Measurements from ENCODE around the gene SCLY. TPM values are rescaled to one million over a fixed set of nuclear protein-coding genes. Genes with fewer than 3 reads are reported as not detected.

Gene SCLY
- total and polyA plus RNA-seq, 2 of the 8 experiments (the other 6 are each of a cell fraction or from before 2014, with no cell fraction given): 79.0 to 79.5 TPM

- H3K23me2 ChIP-seq (ENCODE audit: low read depth, low read length): no peaks in the 10 kb centered on the region
- no peaks in the 10 kb centered on the region for H3K79me1 ChIP-seq (ENCODE audit: low read depth, low read length)
- no peaks in the 10 kb centered on the region for H3K9me3 ChIP-seq (ENCODE audit: insufficient read depth in 2 of 2, low read depth in 1 of 2, low read length in 1 of 2)
- peak overlapping the region; percentile 21; the same call in 1 of the 2 replicates for H2BK5ac ChIP-seq (ENCODE audit: low read depth, low read length)
- no peaks in the 10 kb centered on the region for H3K4me1 ChIP-seq (replicated peaks in 1 of 4; ENCODE audit: control insufficient read depth in 3 of 4, insufficient read depth in 4 of 4, low read length in 3 of 4)
- H2AFZ ChIP-seq (ENCODE audit: low read length): no peak overlapping the region
- peak overlapping the region; percentile 17; the same call in 1 of the 2 replicates for H2BK12ac ChIP-seq (ENCODE audit: low read depth, low read length)
- DNase-seq (ENCODE audit: low read depth in 1 of 2, low spot score in 2 of 2) (no peak), FAIRE-seq (no peak)
- H3K4me3 ChIP-seq (ENCODE audit: extremely low read depth in 1 of 4, insufficient read depth in 2 of 4, low read depth in 3 of 4, low read length in 4 of 4): no peak overlapping the region
- POLR2A ChIA-PET (ENCODE audit: partially characterized antibody): interaction anchor here (0.9 kb wide), 1 partner anchor 43 kb away, joined by 4 read pairs; no protein-coding TSS in a partner anchor
- H3K18ac ChIP-seq (ENCODE audit: extremely low read depth, low read length): no peak overlapping the region
- no peak overlapping the region for H2BK120ac ChIP-seq (replicated peaks; ENCODE audit: low read depth, low read length)
- WGBS, 2 experiments (ENCODE audit: extremely low coverage in 1 of 2, insufficient coverage in 1 of 2, insufficient read length in 1 of 2, insufficient replicate concordance in 2 of 2, low coverage in 1 of 2, low lambda C conversion rate in 2 of 2, missing lambda C conversion rate in 1 of 2): 93% methylated on average over 58 of the region's 60 CpGs; no CpG with 5 or more reads in 1 of the 2 experiments
- H4K20me1 ChIP-seq (replicated peaks in 1 of 2; ENCODE audit: control insufficient read depth in 1 of 2, insufficient read depth in 2 of 2, low read length in 2 of 2): no peaks in the 10 kb centered on the region
- H3K79me2 ChIP-seq (ENCODE audit: control insufficient read depth in 1 of 2, insufficient read depth in 2 of 2, low read length in 2 of 2): no peaks in the 10 kb centered on the region
- H2AK5ac ChIP-seq (ENCODE audit: low read depth, low read length): no peak overlapping the region
- no peak overlapping the region for H4K8ac ChIP-seq (ENCODE audit: extremely low read depth, insufficient read depth, low read length)
- no peaks in the 10 kb centered on the region for H3K27me3 ChIP-seq (replicated peaks in 1 of 4; ENCODE audit: control insufficient read depth in 3 of 4, extremely low read depth in 1 of 4, insufficient read depth in 3 of 4, low read length in 3 of 4)
- no peak overlapping the region; a peak in 1 of 7 replicates for H3K9ac ChIP-seq (replicated peaks in 1 of 4; ENCODE audit: extremely low read depth in 1 of 4, low read depth in 3 of 4, low read length in 3 of 4)
- no peak overlapping the region for H3K4me2 ChIP-seq (ENCODE audit: insufficient read depth in 1 of 2, low read depth in 2 of 2, low read length in 2 of 2)
- H3K23ac ChIP-seq (ENCODE audit: insufficient read length): no peak overlapping the region
- no peak overlapping the region for H2BK20ac ChIP-seq (ENCODE audit: low read length)
- H2BK15ac ChIP-seq (ENCODE audit: low read length): no peak overlapping the region
- H3K36me3 ChIP-seq (ENCODE audit: control insufficient read depth in 2 of 4, insufficient read depth in 4 of 4, low read length in 3 of 4): no peaks in the 10 kb centered on the region; a peak in 1 of 8 replicates
- H3K27ac ChIP-seq (ENCODE audit: low read depth, low read length): no peak overlapping the region
- no peak overlapping the region for H4K91ac ChIP-seq (replicated peaks; ENCODE audit: insufficient read length, low read length)
- no peak overlapping the region for H3K56ac ChIP-seq (replicated peaks; ENCODE audit: insufficient read length, low read depth, low read length)
- H3K4ac ChIP-seq (replicated peaks; ENCODE audit: insufficient read length, low read depth, low read length): no peak overlapping the region
- CTCF ChIA-PET (ENCODE audit: partially characterized antibody): interaction anchor here (0.6 to 7.1 kb wide), 17 partner anchors 8 to 218 kb away, joined by 3 to 72 read pairs (median 5); partner anchors contain the start of gene ERFE
- H4K5ac ChIP-seq (ENCODE audit: insufficient read length, low read depth, low read length): no peak overlapping the region
- H3K14ac ChIP-seq (ENCODE audit: insufficient read length): no peak overlapping the region
- no peak for TF ChIP-seq CTCF (IDR thresholded peaks at IDR 0.05; ENCODE audit: control extremely low read depth in 1 of 3, insufficient read depth in 1 of 3, low read depth in 1 of 3, low read length in 3 of 3)
- TF ChIP-seq USF2 (IDR thresholded peaks at IDR 0.05; ENCODE audit: low read length): no peak
- no peak for TF ChIP-seq CBX8 (IDR thresholded peaks at IDR 0.05; ENCODE audit: borderline replicate concordance, low read depth, low read length)
- TF ChIP-seq POLR2AphosphoS5 (IDR thresholded peaks at IDR 0.05; ENCODE audit: low read depth, low read length): no peak
- no peak for TF ChIP-seq YY1 (IDR thresholded peaks at IDR 0.05; ENCODE audit: low read depth, low read length)
- TF ChIP-seq BACH1 (IDR thresholded peaks at IDR 0.05; ENCODE audit: low read length): no peak
- TF ChIP-seq POU5F1 (IDR thresholded peaks at IDR 0.05; ENCODE audit: low read depth, low read length): no peak
- no peak for TF ChIP-seq ASH2L (IDR thresholded peaks at IDR 0.05; ENCODE audit: low read length)
Observed at GRCh38 chr2:238140721-238141540, 80.1 kb downstream of the SCLY start.
